Measurements from ENCODE around the gene SLC31A1.

The SLC31A1 gene

DNA sequence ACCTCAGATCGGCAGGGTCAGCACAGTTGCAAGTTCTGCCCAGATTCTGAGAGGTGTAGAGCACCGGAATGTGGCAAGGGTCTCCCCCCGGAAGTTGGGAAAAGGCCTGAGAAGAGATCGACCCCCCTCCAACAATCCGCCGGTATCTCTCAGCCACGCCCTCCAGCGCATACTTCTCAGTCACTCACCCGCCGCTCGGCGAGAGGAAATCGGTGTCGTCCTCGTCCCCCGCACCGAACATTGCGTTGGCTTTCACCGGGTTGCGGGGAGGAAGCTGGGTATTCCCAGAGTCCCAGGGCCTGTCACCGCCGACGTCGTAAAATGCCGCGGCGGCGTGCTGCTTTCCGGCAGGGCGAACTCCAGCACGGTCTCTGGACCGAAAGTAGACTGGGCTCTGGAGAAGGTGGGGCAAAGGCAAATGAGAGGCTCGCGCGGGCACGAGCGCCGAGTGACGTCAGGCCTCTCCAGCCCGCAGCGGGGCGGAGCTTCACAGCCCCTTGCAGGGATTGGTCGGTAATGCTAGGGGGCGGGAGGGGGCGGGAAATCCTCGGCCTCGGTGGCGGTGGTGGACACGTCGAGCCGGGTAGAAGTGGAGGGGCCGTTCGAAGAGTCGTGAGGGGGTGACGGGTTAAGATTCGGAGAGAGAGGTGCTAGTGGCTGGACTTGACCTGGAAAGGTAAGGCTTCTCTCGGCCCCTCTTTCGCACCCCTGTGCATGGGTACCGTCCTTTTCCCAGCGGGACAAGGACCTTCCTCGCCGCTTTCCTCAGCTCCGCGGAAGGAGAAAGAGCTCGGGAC lies at the start of gene SLC31A1, which contains the start of gene FKBP15:
Gene SLC31A1, plus strand, starts transcription at position 542 of the 797 bp plus-strand sequence. CDS start 34,605 bp downstream, outside the sequence.
Gene FKBP15, minus strand, starts transcription at position 275 of the 797 bp plus-strand sequence. Its CDS starts 34 bp downstream, at position 241.
- H3K4me1 ChIP-seq, result peaks cover 24% of the 10 kb centered on the region

DNA sequence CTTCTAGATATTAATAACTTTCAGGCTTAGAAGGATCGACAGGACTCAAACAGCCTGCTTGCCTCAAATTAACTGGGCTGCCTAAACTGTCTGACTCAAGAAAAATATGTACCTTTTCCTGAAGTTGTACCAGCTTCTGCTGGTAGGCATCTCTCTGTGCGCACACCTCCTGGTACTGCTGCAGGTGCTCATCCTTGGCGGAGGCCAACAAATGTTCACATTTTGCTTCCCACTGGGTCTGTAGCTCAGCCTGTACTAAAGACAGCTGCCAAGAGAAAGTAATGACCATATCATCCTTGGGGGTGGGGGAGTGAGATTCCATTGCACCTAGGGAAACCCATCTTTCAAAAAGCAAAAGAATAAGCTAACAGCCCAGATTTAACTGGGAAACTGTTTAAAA lies 48.0 kb upstream of the SLC31A1 start:
- H3K4me3 ChIP-seq, result no peak overlapping the region
- no peaks in the 10 kb centered on the region for H3K4me1 ChIP-seq
- H3K9me3 ChIP-seq, result no peaks in the 10 kb centered on the region
- no peaks in the 10 kb centered on the region for H3K27me3 ChIP-seq (ENCODE audit: low read depth)
- no peak for DNase-seq (ENCODE audit: low spot score in 2 of 2)
- in situ Hi-C loops (cut with MboI; ENCODE audit: low sequenced_read_pairs), result no loop called here
- H3K36me3 ChIP-seq (replicated peaks), result peaks cover 67% of the 10 kb centered on the region

More for the DNA sequence above, at the start of gene SLC31A1, which contains the start of gene FKBP15:
- DNase-seq (ENCODE audit: low spot score in 2 of 2), result peak; percentile 98
- in situ Hi-C loops (cut with MboI; ENCODE audit: low sequenced_read_pairs), result no loop called here
- H3K9me3 ChIP-seq, result no peaks in the 10 kb centered on the region
- H3K36me3 ChIP-seq (replicated peaks), result peaks cover 2% of the 10 kb centered on the region; the same call in 1 of the 2 replicates
- H3K27me3 ChIP-seq (ENCODE audit: low read depth), result no peaks in the 10 kb centered on the region
- H3K4me3 ChIP-seq, result peak within 1 kb of the TSS; percentile 80

DNA sequence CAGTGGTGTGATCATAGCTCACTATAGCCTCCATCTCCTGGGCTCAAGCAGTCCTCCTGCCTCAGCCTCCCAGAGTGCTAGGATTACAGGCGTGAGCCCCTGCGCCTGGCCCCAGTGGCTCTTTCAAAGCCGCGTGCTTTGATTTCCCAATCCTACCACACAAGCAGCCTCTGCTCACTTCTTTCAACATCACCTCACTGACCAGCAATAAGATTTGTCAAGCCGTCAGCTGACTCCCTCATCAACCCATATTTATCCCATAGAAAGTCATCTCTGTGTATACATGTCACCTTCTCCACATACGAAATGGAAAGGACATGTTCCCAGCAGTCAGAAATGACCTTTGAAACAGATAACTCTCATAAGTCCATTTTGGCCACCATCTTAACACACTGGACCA lies 44.5 kb upstream of the SLC31A1 start:
- no peaks in the 10 kb centered on the region for H3K9me3 ChIP-seq
- H3K36me3 ChIP-seq (replicated peaks), result peaks cover 54% of the 10 kb centered on the region
- no peak overlapping the region for H3K4me3 ChIP-seq
- in situ Hi-C loops (cut with MboI; ENCODE audit: low sequenced_read_pairs), result no loop called here
- no peaks in the 10 kb centered on the region for H3K4me1 ChIP-seq
- H3K27me3 ChIP-seq (ENCODE audit: low read depth), result no peaks in the 10 kb centered on the region
- no peak for DNase-seq (ENCODE audit: low spot score in 2 of 2)

DNA sequence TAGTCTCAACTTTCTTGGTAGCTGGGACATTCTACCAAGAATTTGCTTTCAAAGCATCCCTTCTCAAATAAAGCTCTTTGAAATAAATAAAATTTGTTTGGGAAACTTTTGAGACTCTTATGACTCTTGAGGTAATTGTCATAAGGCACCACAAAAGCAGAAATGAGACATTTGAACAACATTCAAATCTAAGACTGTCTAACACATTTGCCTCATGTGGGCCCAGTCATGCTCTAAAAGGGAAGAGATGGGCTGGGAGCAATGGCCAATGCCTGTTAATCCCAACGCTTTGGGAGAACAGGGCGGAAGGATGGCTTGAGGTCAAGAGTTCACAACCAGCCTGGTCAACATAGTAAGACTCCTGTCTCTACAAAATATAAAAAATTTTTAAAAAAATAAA lies 44.1 kb upstream of the SLC31A1 start:
- Histone ChIP-seq H3K27me3 (ENCODE audit: low read depth) (no peaks in the 10 kb centered on the region), H3K36me3 (replicated peaks) (peaks cover 55% of the 10 kb centered on the region), H3K4me1 (no peaks in the 10 kb centered on the region), H3K4me3 (no peak overlapping the region), H3K9me3 (no peaks in the 10 kb centered on the region)
- in situ Hi-C loops (cut with MboI; ENCODE audit: low sequenced_read_pairs), result no loop called here
- DNase-seq (ENCODE audit: low spot score in 2 of 2), result no peak

DNA sequence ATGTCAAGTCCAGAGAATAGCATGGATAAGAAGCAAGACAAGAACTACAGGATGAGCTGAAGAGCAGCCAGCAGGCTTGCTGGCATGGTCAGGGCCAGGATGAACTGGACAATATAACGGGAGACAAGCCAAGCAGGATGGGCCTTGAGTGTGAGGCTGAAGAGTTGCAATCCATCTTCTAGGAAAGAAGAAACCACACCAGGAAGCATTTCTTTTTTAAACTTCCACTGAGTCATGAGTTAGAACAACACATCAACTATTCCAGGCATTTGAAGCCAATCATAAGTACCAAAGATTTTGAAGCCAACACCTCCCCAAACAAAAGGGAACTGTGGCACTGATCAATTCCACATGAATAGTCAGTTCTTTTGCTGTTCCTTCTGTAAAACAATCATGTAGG lies 43.3 kb upstream of the SLC31A1 start:
- in situ Hi-C loops (cut with MboI; ENCODE audit: low sequenced_read_pairs), result no loop called here
- no peaks in the 10 kb centered on the region for H3K9me3 ChIP-seq
- H3K36me3 ChIP-seq (replicated peaks), result peaks cover 54% of the 10 kb centered on the region
- H3K4me1 ChIP-seq, result no peaks in the 10 kb centered on the region
- DNase-seq (ENCODE audit: low spot score in 2 of 2), result no peak
- no peak overlapping the region for H3K4me3 ChIP-seq
- H3K27me3 ChIP-seq (ENCODE audit: low read depth), result no peaks in the 10 kb centered on the region

DNA sequence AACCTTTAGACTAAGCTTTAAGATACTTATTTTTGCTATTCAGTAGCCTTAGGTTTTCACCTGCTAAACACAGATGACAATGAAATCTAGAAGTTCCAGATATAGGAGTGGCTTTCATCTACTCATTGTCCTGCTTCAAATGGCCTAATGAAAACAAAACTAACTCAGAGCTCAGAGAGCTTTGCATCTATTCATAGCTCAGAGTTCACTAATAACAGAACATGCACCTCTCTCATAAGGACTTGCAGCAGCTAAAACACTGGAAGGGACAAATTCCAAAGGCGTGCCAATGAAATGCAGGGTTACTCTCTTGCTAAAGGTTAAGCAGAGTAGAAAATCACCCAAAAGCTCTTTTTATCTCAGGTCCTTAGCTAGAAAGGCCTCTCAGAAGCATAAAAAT lies 41.5 kb upstream of the SLC31A1 start:
- in situ Hi-C loops (cut with MboI; ENCODE audit: low sequenced_read_pairs), result no loop called here

DNA sequence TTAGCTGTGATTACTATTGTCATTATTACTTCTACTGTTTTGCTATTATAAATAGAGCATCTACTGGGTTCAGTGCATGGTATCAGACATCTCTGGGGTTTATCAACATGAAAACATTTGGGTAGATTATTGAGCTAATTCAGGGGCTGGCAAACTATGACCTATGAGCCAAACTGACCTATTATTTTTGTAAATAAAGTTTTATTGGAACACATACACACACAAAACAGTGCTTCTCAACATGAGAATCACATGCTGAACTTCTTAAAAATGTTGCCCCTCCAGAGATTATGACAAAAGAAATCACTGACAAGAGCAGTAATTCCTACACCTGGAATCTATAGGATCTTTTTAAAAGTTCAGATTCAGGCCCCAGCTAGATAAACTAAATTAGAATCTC lies 40.2 kb upstream of the SLC31A1 start:
- H3K27me3 ChIP-seq (ENCODE audit: low read depth), result no peaks in the 10 kb centered on the region
- peaks cover 54% of the 10 kb centered on the region for H3K36me3 ChIP-seq (replicated peaks)
- in situ Hi-C loops (cut with MboI; ENCODE audit: low sequenced_read_pairs), result no loop called here
- no peaks in the 10 kb centered on the region for H3K9me3 ChIP-seq
- no peaks in the 10 kb centered on the region for H3K4me1 ChIP-seq
- H3K4me3 ChIP-seq, result no peak overlapping the region
- no peak for DNase-seq (ENCODE audit: low spot score in 2 of 2)

More for the DNA sequence above, 41.5 kb upstream of the SLC31A1 start:
- Histone ChIP-seq H3K4me3 (no peak overlapping the region), H3K27me3 (ENCODE audit: low read depth) (no peaks in the 10 kb centered on the region), H3K36me3 (replicated peaks) (peaks cover 55% of the 10 kb centered on the region), H3K9me3 (no peaks in the 10 kb centered on the region), H3K4me1 (no peaks in the 10 kb centered on the region)
- no peak for DNase-seq (ENCODE audit: low spot score in 2 of 2)

DNA sequence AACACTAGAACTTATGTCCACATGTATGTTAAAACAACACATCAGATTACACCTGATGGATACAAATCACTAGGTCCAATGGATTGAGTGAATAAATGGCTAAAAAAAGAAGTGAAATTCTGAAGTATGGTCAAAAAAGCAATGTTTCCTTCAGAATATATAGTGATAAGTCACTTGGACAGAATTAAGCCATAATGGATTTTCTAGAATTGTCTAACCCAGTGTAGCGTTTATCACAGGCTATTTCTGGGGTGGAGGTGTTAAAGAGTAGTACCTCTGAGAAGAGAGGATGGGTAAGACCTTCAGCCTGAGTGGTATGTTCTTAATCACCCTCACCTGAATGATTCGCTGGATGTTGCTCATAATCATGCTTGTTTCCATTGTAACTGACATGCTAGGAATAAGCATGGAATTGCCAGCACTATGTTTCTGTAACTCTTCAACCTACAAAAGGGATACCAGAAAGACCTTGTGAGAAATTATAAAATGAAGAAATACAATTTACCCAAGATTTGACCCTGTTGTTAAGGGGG lies 37.3 kb upstream of the SLC31A1 start:
- Histone ChIP-seq H3K4me3 (no peak overlapping the region), H3K4me1 (no peaks in the 10 kb centered on the region), H3K9me3 (no peaks in the 10 kb centered on the region), H3K36me3 (replicated peaks) (peaks cover 45% of the 10 kb centered on the region), H3K27me3 (ENCODE audit: low read depth) (no peaks in the 10 kb centered on the region)
- no peak for DNase-seq (ENCODE audit: low spot score in 2 of 2)
- in situ Hi-C loops (cut with MboI; ENCODE audit: low sequenced_read_pairs), result no loop called here

DNA sequence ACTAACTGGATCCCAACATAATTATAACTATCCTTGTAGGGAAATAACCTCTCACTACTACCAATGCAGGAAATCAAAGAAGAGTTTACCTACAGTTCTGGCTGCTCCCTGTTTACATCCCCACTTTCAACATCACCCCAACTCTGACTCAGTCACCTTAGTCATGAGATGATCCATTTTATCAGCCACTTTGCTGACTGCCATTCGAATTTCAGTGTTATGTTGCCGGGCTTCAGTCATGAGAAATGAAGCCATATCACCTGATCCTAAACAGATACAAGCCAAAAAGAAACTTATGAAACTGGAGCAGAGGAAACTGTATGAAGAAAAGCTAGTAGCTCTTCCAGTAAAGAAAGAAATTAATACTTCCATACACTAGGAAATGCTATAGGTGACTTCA lies 36.8 kb upstream of the SLC31A1 start:
- Histone ChIP-seq H3K4me3 (no peak overlapping the region), H3K4me1 (no peaks in the 10 kb centered on the region), H3K9me3 (no peaks in the 10 kb centered on the region), H3K27me3 (ENCODE audit: low read depth) (no peaks in the 10 kb centered on the region), H3K36me3 (replicated peaks) (peaks cover 45% of the 10 kb centered on the region)
- in situ Hi-C loops (cut with MboI; ENCODE audit: low sequenced_read_pairs), result no loop called here
- no peak for DNase-seq (ENCODE audit: low spot score in 2 of 2)

DNA sequence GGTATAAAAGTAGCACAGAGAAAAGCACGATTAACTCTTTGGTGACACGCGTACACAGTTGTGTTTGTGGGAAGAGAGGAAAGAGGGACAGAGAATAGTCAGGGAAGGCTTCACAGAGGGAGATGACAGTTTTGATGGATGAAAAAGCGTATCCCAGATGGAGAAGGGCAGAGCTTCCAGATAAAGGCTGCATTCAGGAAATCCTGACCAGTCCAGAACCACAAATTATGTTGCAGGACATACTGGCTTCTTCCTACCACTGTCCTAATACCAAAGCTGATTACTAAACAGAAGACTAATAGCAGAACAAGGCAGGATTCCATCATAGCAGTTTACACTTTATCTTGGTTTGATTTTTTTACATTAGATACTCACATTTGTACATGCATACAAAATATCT lies 36.1 kb upstream of the SLC31A1 start:
- no peak overlapping the region for H3K4me3 ChIP-seq

DNA sequence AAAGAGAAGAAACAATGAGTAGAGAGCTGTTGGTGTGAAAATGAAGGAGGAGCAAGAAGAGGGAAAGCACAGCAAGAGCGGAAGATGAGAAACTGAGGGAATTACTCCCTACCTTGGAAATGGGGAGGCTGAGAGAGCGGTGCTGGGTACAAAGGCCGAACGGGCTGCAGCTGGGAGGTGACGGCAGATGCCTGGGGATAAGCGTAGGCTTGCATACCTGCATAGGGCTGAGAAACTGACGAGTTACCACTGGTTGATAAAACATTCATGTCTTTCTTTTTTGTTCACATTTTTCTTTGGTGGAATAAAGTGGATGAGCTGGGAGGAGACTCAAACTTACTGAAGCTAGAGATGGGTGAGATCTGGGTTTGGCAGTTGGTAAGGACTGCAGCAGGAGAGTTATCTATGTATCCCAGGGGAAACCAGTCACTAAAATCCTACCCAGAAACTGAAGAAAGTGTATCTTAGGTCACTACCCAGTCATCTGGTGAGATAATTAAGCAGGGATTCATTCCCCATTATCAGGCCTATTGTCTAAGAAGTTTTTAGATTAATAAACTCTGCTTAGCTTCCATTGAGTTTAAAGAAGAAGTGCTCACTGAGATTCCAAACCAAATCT lies 35.1 kb upstream of the SLC31A1 start:
- no peak for DNase-seq (ENCODE audit: low spot score in 2 of 2)
- in situ Hi-C loops (cut with MboI; ENCODE audit: low sequenced_read_pairs), result no loop called here
- H3K9me3 ChIP-seq, result no peaks in the 10 kb centered on the region
- no peaks in the 10 kb centered on the region for H3K27me3 ChIP-seq (ENCODE audit: low read depth)
- no peaks in the 10 kb centered on the region for H3K4me1 ChIP-seq
- peaks cover 36% of the 10 kb centered on the region for H3K36me3 ChIP-seq (replicated peaks)
- no peak overlapping the region for H3K4me3 ChIP-seq

More for the DNA sequence above, 36.1 kb upstream of the SLC31A1 start:
- peaks cover 41% of the 10 kb centered on the region for H3K36me3 ChIP-seq (replicated peaks)
- H3K27me3 ChIP-seq (ENCODE audit: low read depth), result no peaks in the 10 kb centered on the region
- in situ Hi-C loops (cut with MboI; ENCODE audit: low sequenced_read_pairs), result no loop called here
- no peaks in the 10 kb centered on the region for H3K4me1 ChIP-seq
- no peaks in the 10 kb centered on the region for H3K9me3 ChIP-seq
- DNase-seq (ENCODE audit: low spot score in 2 of 2), result no peak

DNA sequence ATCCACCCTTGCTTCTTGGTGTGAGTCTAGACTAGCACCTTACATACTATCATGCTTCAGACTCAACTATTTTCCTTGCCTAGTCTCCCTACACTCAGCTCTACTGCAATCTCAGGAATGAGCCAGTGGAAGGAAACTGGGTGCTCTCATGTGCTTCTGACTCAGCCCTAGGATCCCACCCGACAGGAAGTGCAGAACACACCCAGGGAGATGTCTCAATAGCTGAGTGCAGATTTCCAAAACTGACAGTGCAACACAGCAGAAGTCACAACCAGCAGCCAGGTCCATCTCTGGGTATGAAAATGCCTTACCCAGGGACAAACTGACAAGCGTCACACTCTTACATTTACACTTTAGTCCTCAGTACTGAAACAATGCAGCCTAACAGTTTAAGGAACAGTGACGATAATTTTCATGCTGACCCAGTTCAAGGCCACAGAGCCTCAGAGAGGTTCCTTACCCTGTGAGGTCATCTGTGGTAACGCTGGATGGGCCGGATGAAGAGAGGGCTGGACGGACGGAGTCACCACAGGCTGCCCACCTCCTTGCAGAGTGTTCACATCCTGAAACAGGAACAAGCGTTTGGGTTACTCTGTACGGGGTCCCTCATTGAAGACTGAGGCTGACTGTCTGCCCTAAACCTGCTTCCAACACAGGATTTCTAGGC lies 33.3 kb upstream of the SLC31A1 start:
- Histone ChIP-seq H3K9me3 (no peaks in the 10 kb centered on the region), H3K4me3 (no peak overlapping the region), H3K4me1 (no peaks in the 10 kb centered on the region), H3K27me3 (ENCODE audit: low read depth) (no peaks in the 10 kb centered on the region), H3K36me3 (replicated peaks) (peaks cover 21% of the 10 kb centered on the region)
- no peak for DNase-seq (ENCODE audit: low spot score in 2 of 2)
- in situ Hi-C loops (cut with MboI; ENCODE audit: low sequenced_read_pairs), result no loop called here

DNA sequence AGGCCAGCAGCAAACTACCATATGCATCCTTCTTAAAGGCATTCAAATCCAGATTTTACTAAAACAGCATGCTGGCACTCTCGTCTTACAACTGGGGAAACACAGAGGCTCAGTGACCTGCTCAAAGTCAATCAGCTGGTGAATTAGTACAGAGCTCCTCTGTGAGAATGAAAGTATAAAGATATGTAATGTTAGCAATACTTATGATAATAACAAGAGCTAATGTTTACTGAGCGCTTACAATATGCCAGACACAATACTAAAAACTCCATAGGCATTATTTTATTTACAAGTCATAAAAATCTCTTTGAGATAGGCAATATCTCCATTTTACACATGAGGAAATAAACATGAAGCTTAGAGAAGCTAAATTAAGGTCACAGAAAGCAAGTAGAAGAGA lies 28.9 kb upstream of the SLC31A1 start:
- Histone ChIP-seq H3K4me1 (no peaks in the 10 kb centered on the region), H3K4me3 (no peak overlapping the region), H3K36me3 (replicated peaks) (peaks cover 10% of the 10 kb centered on the region), H3K27me3 (ENCODE audit: low read depth) (no peaks in the 10 kb centered on the region), H3K9me3 (no peaks in the 10 kb centered on the region)
- in situ Hi-C loops (cut with MboI; ENCODE audit: low sequenced_read_pairs), result no loop called here
- DNase-seq (ENCODE audit: low spot score in 2 of 2), result no peak

Measured in HAP-1 (cell line).